GM10847 (cell line): Measurements from ENCODE around the gene PHACTR1.

ENCODE experiments used
- POLR2A ChIP-seq: IDR thresholded peaks from 2 replicates; pipeline ENCODE4 v1.6.1; 2011; ENCODE audit not compliant: insufficient read length; ENCODE audit errors: extremely low read depth

The PHACTR1 gene

DNA sequence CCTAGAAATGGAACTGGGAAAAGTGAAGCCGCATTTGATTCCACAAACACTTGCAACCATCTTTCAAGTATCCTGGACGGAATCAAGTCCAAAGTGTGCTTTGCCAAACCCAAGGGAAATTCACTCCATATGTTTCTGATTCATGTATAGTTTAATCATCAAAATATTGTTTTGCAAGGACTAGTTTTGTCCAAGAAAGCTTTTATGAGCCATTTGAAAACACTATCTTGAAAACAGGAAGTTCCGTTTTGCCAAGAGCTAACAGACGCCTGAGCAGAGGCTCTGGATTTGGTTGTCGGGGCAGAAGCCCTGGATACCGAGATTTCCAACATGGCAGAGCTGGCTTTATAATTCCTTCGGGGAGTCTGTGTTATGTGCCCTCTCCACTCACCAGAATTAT, 251.1 kb downstream of the PHACTR1 start:
- no peak for TF ChIP-seq POLR2A

DNA sequence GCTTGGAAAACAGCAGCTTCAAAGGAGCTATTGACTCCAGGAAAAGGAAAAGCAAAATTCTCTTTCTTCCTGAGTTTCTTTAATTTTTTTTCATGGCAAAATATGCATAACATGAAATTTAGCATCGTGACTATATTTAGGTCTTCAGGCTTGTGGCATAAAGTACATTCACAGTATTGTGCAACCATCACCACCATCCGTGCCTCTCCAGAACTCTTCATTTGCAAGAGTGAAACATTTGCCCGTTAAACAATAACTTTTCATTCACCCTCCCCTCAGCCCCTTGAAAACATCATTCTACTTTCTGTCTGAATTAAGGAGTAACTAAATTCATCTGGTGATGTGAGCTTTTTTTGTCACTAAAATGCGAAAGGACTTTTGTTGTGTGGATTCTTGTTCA, 251.7 kb downstream of the PHACTR1 start:
- no peak for TF ChIP-seq POLR2A

DNA sequence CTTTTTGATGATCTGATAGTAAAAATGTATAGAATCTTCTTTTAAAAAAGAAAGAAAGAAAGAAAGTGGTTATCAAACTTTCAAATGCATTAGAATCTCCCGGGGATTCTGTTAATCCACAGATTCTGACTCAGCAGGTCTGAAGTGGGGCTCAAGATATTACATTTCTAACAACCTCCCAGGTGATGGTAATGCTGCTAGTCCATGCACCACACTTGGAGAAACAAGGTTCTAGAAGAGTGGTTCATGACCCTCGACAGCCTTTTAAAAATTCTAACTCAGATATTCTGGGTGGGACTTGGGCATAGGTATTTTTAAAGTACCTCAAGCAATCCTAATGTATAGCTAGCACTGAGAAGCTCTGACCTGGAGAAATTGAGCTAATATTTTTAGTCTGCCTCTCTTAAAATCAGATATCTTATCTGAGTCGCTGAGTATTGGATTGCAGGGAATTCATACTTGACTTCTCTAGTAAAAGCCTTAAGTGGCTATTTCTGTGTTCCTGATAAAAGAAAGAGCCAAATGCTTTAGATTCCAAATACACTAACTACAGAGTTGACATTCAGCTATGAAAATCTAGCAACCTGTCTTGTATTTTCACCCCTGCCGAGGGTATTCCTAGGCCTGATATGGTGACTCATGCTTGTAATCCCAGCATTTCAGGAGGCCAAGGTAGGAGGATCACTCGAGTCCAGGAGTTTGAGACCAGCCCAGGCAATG, 252.4 kb downstream of the PHACTR1 start:
- no peak for TF ChIP-seq POLR2A

DNA sequence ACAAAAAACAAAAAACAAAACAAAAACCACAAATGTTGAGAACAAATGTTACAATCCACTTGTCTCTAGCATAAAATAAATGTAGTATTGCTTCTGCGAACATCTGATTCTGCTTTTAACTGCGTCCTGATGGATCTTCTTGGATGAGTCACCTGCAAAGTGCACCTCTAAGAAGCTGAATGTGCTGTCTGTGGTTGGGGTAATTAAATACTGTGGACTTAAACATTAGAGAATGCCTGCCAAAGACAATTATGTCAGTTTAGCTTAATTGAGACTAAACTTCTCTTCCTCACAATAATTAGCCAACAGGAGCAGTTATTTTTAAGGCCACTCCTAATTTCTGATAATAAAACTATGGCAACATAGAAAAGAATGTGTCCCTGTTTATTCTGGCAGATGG, 253.4 kb downstream of the PHACTR1 start:
- TF ChIP-seq POLR2A: no peak

DNA sequence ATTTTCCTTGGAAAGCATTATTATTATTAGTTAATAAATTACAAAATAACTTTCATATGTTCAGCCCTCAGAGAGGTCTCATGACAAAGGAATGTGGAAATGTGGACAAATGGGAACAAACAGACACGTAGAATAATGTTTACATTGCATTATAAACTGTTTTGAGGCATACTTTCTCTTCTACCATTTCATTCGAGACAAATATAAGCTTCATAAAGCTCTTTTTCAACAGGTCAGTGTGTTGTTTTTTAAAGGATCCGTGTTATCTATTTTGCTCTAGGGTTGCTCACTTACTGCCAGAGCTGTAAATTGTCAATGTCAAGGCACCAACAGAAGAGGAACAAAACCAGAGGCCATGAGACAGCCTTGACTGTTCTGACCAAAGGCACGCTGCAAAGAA, 256.8 kb downstream of the PHACTR1 start:
- no peak for TF ChIP-seq POLR2A

DNA sequence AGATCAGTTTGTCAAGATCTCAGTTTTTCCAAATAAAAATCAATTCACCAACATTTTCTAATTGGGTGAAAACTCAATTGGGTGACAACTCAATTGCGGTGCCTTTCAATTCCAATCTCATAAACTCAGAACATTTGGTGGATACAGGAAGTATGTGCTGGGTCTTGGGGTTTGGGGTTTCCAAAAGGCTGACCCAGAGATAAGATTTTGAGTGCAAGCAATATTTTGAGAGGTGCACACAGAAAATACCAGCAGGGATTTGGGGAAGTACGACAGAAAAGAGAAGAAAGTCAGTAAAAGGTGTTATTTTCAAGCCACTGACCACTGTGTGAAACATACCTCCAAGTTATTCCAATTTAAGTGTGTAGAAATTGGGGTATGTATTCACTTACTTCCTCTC, 258.0 kb downstream of the PHACTR1 start:
- TF ChIP-seq POLR2A: no peak

DNA sequence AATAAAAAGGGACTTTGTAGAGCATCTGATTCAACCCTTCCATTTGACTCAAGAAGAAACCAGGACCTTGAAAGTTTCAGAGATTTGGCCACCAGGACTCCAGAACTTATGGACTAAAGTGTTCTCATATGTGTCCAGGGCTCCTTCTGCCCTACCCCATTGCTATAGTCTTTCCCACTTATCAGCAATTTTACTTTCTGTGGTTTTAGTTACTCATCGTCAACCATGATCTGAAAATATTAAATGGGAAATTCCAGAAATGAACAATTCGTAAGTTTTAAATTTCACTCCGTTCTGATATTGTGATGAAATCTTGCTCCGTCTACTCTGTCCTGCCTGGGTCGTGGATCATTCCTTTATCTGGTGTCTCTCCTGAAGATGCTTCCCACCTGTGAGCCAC, 259.8 kb downstream of the PHACTR1 start:
- no peak for TF ChIP-seq POLR2A

DNA sequence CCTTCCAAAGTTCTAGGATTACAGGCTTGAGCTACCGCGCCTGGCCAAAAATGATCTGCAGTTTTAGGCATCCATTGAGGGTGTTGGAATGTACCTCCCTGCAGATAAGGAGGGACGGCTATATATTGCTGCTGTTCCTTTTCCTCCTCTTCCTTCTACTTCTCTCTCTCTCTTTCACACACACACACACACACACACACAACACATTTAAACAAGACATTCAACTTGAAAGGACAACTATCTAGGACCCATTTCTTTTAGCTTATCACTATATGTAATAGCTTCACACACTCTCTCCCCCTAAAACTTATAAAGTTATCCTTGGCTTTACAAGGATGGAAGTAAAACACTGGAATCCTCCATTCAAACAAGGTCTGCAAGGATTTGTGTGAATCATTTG, 260.6 kb downstream of the PHACTR1 start:
- TF ChIP-seq POLR2A: no peak

DNA sequence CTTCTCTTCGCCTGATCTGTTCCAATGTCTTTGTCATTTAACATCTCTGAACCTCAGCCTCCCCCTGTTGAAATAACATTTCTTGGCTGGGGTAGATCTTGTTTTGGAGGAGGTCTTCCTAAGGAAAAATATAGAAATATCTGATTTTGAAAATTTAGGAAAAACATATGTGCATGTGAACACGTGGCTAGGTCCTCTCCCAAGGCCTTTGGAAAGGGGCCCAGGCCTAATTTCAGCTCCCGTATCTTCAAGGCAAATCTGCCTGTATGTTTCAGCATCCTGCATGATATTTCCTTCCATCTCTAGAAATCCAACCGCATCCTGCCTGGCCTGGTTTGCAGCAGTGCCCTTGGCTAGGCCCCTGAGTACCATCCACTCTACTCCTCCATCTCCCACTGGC, 261.2 kb downstream of the PHACTR1 start:
- TF ChIP-seq POLR2A: no peak

DNA sequence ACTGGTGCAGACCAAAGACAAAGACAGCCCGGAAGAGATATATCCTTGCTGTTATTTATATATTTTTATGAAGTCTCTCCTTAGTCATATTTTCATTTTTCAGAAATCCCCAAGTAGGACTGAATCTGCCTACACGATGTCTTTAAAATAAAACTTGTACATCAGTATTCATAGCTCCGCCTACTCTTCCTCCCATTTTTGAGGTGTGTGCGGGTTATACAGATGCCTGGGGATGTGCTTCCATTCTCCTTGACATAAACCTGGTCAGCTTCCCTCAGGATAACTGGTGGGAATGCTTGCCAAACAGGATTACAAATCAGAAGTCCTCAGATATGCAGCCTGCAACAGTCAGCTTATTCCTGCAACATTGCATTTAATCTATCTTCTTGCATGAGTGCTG, 264.2 kb downstream of the PHACTR1 start:
- TF ChIP-seq POLR2A: no peak

DNA sequence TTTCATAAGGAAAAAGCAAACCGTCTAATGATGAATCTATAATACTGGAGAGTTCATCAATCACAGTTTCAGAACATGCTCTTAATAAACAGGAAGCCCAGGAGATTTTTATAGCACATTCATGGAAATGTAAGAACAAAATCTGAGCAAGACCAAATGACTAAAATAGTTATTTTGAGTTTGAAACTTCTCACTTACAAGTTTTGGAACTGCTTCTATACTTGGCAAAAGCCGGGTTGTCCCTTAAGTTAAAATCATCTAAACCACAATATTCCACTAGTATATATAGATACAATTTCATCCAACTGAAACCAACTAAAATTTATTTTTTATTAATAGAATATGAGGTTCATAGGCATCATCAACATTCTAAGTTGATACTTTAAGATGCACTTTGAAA, 268.2 kb downstream of the PHACTR1 start:
- TF ChIP-seq POLR2A: no peak

DNA sequence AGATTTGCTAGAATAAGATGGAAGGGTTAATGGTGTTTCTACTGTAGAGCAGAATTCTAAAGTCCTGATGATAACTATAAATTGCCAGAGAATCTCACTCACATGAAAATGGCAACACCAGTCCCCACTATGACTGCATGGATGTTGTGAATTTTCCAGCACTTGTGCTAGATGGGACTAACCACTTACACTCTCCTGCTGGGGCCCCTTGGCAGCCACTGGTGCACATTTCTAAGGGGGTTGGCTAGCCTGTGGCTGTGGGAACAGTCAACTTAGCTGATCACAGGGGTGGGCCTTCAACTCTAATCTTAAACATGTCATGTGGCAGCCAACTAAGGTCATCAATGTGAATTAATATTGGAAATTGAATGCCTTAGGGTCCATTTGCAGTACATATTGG, 271.2 kb downstream of the PHACTR1 start:
- no peak for TF ChIP-seq POLR2A

DNA sequence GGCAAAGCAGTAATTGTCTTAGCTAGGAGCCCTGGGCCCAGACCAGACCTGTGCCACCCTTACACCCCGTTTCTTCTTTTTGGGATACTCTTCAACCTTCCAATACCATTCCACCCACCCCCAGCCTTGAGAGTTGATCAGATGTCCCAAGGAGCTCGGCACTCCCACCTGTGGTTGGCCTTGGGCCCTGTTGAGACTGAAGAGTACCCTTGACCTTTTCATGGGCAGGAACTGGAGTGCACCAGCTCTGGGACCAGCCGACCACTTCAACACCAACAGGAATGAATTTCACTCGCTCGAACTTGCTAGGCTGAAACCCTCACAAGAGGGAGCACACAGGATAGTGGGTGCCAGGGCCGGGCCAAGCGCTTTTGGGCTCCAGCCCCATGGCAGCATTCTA, 273.6 kb downstream of the PHACTR1 start:
- TF ChIP-seq POLR2A: no peak

DNA sequence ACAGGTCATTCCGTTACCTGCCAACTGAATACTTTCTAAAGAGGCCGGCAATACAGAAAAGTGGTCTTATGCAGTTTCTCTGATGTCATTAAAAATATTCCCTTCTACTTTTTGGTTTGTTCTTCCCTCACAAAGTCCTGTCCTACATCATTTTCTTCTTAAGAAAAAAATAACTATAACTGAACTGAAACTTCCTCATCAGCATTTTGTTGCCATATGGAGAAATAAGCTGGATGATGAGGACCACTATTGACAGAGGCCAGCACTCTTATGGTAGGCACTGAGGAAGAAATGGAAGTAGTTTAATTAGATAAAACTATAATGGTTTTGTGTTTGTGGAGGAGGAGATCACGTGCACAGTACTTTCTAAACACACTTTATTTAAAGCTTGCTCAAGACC, 274.9 kb downstream of the PHACTR1 start:
- TF ChIP-seq POLR2A: no peak

DNA sequence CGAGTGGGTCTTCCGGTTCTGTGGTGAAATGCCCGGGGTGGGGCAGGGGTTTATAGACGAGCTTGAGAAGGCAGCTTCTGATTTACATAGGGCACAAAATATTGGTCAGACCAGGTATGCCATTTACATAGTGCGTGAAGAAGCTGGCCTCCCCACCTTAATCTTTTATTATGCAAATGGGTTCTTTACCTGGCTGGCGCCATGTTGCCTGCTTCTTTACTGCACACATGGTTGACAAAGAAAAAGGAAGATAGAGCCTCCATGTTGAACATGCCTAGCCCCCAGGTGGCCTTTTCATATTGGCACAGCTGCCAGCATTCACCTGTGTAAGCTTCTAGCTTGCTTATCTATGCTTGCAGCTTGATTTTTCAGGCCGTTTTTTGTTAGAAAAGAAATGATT, 276.2 kb downstream of the PHACTR1 start:
- no peak for TF ChIP-seq POLR2A

DNA sequence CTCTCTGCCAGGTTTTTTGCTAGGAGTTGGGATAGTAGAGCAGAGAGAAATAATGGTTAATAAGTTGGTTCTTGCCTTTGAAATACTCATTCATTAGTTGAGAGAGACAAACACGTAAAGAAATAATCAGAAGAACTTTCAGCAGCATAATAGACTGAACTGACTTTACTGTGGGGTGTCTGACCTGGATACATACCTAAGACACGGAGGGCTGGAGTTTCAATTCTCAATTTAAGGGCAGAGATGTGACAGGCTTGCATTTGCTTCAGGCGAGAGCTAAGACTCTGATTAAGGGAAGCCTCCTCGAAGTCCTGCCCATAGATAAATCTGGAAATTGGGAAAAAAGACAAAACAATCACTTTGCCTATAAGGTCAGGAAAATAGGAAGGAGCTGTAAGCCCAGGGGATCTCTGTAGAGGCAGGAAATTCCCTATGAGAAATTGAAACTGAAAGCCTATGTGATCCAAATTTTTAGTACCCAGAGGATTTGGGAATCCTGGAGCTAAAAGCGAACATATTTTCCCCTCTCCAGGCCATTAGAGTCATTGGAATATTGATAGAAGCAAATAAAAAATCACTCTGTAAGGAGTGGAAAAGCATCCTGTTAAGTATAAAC, 276.8 kb downstream of the PHACTR1 start:
- TF ChIP-seq POLR2A: no peak

DNA sequence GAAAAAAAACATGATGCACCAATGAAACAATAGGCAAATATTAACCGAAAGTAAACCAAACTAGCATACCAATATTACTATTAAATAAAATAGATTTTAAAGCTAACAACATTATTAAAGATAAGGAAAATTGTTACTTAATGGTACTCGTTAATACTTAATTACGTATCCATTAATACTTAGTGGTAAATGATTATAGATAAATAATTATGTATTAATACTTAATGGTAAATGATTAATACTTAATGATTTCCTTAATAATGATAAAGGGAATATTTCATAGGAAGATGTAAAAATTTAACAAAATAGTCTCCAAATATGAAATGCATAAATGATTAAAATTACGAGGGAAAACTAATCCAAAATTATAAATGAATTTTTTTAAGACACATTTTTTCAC, 278.9 kb downstream of the PHACTR1 start:
- no peak for TF ChIP-seq POLR2A

DNA sequence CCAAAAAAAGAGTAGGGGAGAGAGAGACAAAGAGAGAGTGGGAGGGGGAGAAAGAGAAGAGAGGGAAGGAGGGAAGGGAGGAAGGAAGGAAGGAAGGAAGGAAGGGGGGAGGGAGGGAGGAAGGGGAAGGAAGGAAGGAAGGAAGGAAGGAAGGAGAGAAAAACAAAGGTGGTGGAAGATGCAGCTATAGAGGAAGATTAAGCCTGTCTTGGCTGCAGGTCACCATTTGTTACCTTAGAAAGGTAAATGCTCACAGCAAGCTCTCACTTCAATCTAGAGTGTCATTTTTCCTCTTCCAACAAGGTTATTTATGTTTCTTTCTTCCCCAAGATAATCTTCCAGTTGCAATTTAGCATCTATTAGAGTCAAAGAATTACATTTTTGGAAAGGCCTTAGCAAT, 284.0 kb downstream of the PHACTR1 start:
- TF ChIP-seq POLR2A: no peak

DNA sequence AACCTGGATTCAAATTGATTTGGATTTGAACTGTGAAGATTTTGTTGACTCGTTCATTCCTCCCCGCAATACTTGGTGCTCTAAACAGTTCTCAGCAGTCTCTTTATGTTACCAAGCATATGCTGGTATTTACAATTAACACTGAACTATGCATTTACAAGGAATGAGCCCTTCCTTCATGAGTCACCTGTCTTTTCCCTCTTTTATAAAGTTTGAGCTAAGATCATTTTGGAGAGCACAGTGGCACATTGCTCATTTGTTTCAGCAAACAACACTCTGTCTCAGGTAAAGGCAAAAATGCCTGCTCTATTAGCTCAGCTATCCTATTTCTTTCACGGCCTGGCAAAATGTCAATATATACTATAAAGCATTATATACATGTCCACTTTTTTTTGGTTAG, 285.4 kb downstream of the PHACTR1 start:
- TF ChIP-seq POLR2A: no peak
